Measurements from ENCODE around the gene TAX1BP1. TPM values are rescaled to one million over a fixed set of nuclear protein-coding genes. Genes with fewer than 3 reads are reported as not detected.

TAX1BP1 gene
- polyA plus RNA-seq, 1 donor (not counting 4 experiments of a cell fraction or from before 2014, with no cell fraction given), result 102 TPM

DNA sequence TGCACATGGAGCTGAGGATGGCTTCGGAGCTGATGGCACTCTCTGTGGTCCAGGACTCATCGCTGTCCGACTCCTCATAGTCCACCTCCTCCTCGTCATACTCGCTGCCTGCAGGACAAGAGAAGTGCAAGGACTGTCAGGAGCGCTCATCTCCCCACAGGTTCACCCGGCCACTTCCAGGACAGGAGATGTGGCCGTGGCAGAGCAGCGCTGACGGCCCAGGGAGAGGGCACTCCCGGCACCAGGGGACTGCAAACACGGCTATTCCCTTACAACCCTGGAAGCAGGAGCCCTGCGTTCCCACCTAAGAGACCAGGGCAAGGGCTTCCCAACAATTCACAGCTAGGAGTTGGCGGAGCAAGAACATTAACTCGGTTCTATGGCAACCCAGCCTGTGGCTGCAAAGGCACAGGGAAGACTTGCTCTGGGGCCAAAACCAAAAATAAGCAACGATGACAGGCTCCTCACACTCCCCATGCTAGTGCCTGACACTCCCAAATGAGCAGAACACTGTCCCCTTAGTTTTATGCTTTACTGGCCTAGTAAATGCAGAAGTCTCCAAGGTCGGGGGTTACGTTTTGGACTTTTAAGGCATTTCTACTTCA, 100.9 kb downstream of the TAX1BP1 start:
- dilution Hi-C loops (cut with MboI; ENCODE audit: extremely low pct_ligation_motif_present, low sequenced_read_pairs), result no loop called here
- no peak overlapping the region for H3K27ac ChIP-seq (ENCODE audit: control insufficient read depth, insufficient read depth, low read length)
- H3K9ac ChIP-seq (ENCODE audit: control insufficient read depth, extremely low read depth, insufficient read depth, low read length), result no peak overlapping the region
- H3K4me2 ChIP-seq (ENCODE audit: control insufficient read depth, extremely low read depth, insufficient read depth, low read depth, low read length), result no peak overlapping the region
- H3K4me3 ChIP-seq (ENCODE audit: control insufficient read depth in 2 of 3, extremely low read depth in 1 of 3, insufficient read depth in 2 of 3, low read depth in 1 of 3, low read length in 3 of 3), result no peak overlapping the region
- no peak overlapping the region for H2AFZ ChIP-seq (ENCODE audit: control insufficient read depth, low read length)
- no peaks in the 10 kb centered on the region for H3K9me1 ChIP-seq (ENCODE audit: control insufficient read depth, extremely low read depth, insufficient read depth, low read length)
- H4K20me1 ChIP-seq (ENCODE audit: control insufficient read depth, extremely low read depth, insufficient read depth, low read length), result no peaks in the 10 kb centered on the region
- H3K4me1 ChIP-seq (ENCODE audit: control insufficient read depth, extremely low read depth, insufficient read depth, low read length), result no peaks in the 10 kb centered on the region
- TF ChIP-seq EZH2 (IDR thresholded peaks at IDR 0.05; ENCODE audit: low read length), result no peak
- TF ChIP-seq, protein P1, sequence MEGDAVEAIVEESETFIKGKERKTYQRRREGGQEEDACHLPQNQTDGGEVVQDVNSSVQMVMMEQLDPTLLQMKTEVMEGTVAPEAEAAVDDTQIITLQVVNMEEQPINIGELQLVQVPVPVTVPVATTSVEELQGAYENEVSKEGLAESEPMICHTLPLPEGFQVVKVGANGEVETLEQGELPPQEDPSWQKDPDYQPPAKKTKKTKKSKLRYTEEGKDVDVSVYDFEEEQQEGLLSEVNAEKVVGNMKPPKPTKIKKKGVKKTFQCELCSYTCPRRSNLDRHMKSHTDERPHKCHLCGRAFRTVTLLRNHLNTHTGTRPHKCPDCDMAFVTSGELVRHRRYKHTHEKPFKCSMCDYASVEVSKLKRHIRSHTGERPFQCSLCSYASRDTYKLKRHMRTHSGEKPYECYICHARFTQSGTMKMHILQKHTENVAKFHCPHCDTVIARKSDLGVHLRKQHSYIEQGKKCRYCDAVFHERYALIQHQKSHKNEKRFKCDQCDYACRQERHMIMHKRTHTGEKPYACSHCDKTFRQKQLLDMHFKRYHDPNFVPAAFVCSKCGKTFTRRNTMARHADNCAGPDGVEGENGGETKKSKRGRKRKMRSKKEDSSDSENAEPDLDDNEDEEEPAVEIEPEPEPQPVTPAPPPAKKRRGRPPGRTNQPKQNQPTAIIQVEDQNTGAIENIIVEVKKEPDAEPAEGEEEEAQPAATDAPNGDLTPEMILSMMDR (optimal IDR thresholded peaks at IDR 0.05 in 1 of 3, IDR thresholded peaks at IDR 0.05 in 1 of 3, conservative IDR thresholded peaks at IDR 0.05 in 1 of 3; ENCODE audit: extremely low read depth in 1 of 3, insufficient read depth in 2 of 3, low read length in 3 of 3), result no peak
- no peaks in the 10 kb centered on the region for H3K27me3 ChIP-seq (ENCODE audit: control insufficient read depth, extremely low read depth, insufficient read depth, low read length)
- FAIRE-seq, result no peak
- H3K36me3 ChIP-seq (ENCODE audit: control insufficient read depth in 2 of 2, extremely low read depth in 1 of 2, insufficient read depth in 2 of 2, low read length in 2 of 2), result peaks cover 0 to 6% of the 10 kb centered on the region in 2 experiments
- no peaks in the 10 kb centered on the region for H3K79me2 ChIP-seq (ENCODE audit: control insufficient read depth, insufficient read depth, low read length)
- DNase-seq (ENCODE audit: low read depth, low spot score), result no peak
- H3K9me3 ChIP-seq (ENCODE audit: control insufficient read depth, low read depth, low read length), result no peaks in the 10 kb centered on the region

DNA sequence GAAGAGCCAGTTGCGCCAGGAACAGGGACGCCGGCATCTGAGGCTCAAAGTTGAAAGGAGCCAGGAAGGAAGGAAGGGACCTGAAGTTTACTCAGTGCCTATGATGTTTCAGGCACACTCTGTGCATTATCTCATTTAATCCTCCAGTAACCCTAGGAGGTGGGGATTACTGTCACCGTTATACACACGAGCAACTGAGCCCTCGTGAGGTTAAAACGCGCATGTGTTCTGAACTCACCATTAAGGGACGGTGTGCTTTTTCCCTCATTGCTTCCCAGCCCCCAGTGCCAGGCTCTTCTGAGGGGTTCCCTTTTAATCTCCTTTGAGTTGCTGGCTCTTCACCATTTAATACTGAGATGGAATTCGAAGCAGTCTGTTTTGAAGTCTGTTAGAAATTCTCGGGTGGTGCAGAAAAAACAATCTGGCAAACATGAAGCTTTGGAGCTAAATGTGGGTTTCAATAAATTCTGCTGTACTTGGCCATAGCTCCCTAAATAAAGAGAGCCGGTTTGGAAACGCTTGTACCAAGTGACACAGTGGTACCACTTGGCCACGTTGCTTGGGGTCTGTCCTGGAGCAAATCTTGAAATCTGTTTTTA, 102.2 kb downstream of the TAX1BP1 start:
- peaks cover 7% of the 10 kb centered on the region for H3K4me1 ChIP-seq (ENCODE audit: control insufficient read depth, extremely low read depth, insufficient read depth, low read length)
- no peak overlapping the region for H3K9ac ChIP-seq (ENCODE audit: control insufficient read depth, extremely low read depth, insufficient read depth, low read length)
- no peak overlapping the region for H2AFZ ChIP-seq (ENCODE audit: control insufficient read depth, low read length)
- DNase-seq (ENCODE audit: low read depth, low spot score) (no peak), FAIRE-seq (no peak)
- H4K20me1 ChIP-seq (ENCODE audit: control insufficient read depth, extremely low read depth, insufficient read depth, low read length), result no peaks in the 10 kb centered on the region
- H3K4me2 ChIP-seq (ENCODE audit: control insufficient read depth, extremely low read depth, insufficient read depth, low read depth, low read length), result no peak overlapping the region
- H3K9me3 ChIP-seq (ENCODE audit: control insufficient read depth, low read depth, low read length), result no peaks in the 10 kb centered on the region
- no peak for TF ChIP-seq EZH2 (IDR thresholded peaks at IDR 0.05; ENCODE audit: low read length)
- H3K4me3 ChIP-seq (ENCODE audit: control insufficient read depth in 2 of 3, extremely low read depth in 1 of 3, insufficient read depth in 2 of 3, low read depth in 1 of 3, low read length in 3 of 3), result no peak overlapping the region
- H3K27me3 ChIP-seq (ENCODE audit: control insufficient read depth, extremely low read depth, insufficient read depth, low read length), result no peaks in the 10 kb centered on the region
- dilution Hi-C loops (cut with MboI; ENCODE audit: extremely low pct_ligation_motif_present, low sequenced_read_pairs), result no loop called here
- H3K79me2 ChIP-seq (ENCODE audit: control insufficient read depth, insufficient read depth, low read length), result no peaks in the 10 kb centered on the region
- no peaks in the 10 kb centered on the region for H3K9me1 ChIP-seq (ENCODE audit: control insufficient read depth, extremely low read depth, insufficient read depth, low read length)
- H3K27ac ChIP-seq (ENCODE audit: control insufficient read depth, insufficient read depth, low read length), result no peak overlapping the region
- peaks cover 0 to 6% of the 10 kb centered on the region in 2 experiments for H3K36me3 ChIP-seq (ENCODE audit: control insufficient read depth in 2 of 2, extremely low read depth in 1 of 2, insufficient read depth in 2 of 2, low read length in 2 of 2)
